ENCODE data around the gene KCNH2.

Gene KCNH2

DNA sequence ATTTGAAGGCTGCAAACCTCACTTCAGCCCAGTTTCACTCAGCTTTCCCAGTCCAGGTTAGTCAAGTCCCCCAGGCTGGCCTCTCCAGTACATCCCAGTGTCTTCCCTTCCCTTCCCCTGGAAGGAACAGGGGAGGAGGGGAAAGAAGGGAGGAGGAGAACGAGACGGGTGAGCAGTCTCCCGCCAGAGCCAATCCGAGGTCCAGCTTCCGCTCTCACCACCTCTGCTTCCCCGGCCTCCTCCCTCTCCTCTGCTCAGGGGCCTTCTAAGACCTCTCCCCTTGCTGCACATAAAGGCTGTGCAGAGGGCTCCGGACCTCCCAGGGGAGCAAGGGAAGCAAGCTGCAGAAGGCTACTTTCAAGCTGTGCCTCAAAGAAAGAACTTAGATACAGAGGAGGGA, 42.1 kb upstream of the KCNH2 start:
- DNase-seq (ENCODE audit: low spot score), result no peak
- ChIA-PET POLR2A (ENCODE audit: low non-redundant PET) (no interaction called here), CTCF (no interaction called here)
- H3K27ac ChIP-seq, result no peak overlapping the region
- TF ChIP-seq, protein P1, sequence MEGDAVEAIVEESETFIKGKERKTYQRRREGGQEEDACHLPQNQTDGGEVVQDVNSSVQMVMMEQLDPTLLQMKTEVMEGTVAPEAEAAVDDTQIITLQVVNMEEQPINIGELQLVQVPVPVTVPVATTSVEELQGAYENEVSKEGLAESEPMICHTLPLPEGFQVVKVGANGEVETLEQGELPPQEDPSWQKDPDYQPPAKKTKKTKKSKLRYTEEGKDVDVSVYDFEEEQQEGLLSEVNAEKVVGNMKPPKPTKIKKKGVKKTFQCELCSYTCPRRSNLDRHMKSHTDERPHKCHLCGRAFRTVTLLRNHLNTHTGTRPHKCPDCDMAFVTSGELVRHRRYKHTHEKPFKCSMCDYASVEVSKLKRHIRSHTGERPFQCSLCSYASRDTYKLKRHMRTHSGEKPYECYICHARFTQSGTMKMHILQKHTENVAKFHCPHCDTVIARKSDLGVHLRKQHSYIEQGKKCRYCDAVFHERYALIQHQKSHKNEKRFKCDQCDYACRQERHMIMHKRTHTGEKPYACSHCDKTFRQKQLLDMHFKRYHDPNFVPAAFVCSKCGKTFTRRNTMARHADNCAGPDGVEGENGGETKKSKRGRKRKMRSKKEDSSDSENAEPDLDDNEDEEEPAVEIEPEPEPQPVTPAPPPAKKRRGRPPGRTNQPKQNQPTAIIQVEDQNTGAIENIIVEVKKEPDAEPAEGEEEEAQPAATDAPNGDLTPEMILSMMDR (conservative IDR thresholded peaks at IDR 0.05; ENCODE audit: low read depth), result no peak

DNA sequence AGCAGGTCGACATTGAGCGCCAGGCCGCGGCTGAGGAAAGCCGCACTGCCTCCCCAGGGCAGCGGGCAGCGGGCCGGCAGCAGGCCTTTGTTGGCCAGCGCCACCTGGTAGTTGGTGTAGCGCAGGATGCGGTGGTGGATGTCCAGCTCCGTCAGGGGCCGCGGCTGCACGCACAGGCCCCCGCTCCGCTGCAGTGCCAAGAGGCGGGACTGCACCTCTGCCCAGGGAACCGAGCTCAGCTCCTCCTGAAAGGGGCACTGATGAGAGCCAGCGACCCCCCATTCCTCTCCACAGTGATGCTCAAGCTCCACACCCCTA, 41.0 kb upstream of the KCNH2 start:
- ChIA-PET POLR2A (ENCODE audit: low non-redundant PET) (no interaction called here), CTCF (interaction anchor here (0.9 to 1.2 kb wide), 3 partner anchors 9 to 137 kb away, joined by 3 to 5 read pairs (median 5); no protein-coding TSS in a partner anchor)
- TF ChIP-seq, protein P1 (conservative IDR thresholded peaks at IDR 0.05; ENCODE audit: low read depth), result no peak
- no peak for DNase-seq (ENCODE audit: low spot score)
- H3K27ac ChIP-seq, result no peak overlapping the region

DNA sequence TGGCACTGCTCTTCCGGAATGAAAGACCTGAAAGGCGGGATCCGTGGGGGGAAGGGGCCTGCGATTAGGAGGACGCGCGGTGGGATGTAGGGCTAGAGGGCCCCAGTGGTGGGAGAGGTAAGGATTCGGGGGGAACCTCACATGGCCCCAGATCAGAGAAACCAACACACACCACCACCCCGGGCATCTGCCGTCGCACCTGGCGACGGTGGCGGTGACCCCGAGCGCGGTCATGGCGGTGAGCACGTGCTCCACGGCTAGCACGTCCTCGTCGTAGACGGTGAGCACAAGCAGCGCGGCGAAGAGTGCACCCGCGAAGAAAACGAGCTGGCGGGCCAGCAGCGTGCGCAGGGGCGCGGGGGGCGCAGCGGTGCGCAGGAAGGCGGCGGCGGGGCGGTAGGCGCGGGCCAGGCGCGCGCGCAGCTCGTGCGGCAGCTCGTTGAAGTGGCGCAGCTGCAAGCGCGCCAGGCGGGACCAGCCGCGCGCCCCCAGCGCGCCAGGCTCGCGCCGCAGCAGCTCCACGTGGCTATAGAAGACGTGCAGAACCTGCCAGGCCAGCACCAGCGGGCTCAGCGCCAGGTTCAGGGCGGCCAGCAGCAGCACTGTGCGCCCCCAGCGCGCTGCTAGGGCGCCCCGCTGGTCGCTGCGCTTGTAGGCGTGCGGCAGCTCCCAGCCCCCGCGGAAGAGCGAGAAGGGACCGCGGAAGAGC, 40.5 kb upstream of the KCNH2 start:
- POLR2A ChIA-PET (ENCODE audit: low non-redundant PET), result no interaction called here
- CTCF ChIA-PET, result interaction anchor here (0.5 to 1.2 kb wide), 11 partner anchors 8 to 1180 kb away, joined by 3 to 6 read pairs (median 3); no protein-coding TSS in a partner anchor
- DNase-seq (ENCODE audit: low spot score), result no peak
- no peak overlapping the region for H3K27ac ChIP-seq
- TF ChIP-seq, protein P1 (conservative IDR thresholded peaks at IDR 0.05; ENCODE audit: low read depth), result peak; percentile 67

DNA sequence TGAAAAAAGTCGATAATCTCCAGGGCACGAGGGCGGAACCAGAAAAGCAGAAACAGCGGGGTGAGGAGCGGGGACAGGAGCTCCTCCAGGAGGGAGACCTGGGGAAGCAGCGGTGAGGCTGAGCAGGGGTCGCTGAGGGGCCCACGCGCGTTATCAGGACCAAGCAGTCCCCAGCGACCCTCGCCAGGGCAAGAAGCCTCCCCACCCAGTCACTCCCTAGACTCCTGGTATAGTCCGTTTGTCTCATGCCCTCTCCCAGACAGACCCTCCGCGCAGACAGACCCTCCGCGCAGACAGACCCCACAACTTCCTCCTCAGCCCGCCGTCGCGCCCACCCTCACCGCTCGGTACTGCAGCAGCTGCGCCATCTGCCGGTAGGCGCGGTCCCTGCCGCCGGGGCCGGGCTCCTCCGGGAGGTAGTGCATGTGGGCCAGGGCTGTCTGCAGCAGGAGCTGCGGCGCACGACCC, 39.9 kb upstream of the KCNH2 start:
- TF ChIP-seq, protein P1 (conservative IDR thresholded peaks at IDR 0.05; ENCODE audit: low read depth), result peak; percentile 99
- DNase-seq (ENCODE audit: low spot score), result peak; percentile 41
- ChIA-PET CTCF (interaction anchor here (0.5 to 1.4 kb wide), 13 partner anchors 8 to 1179 kb away, joined by 3 to 6 read pairs (median 3); no protein-coding TSS in a partner anchor), POLR2A (ENCODE audit: low non-redundant PET) (no interaction called here)
- no peak overlapping the region for H3K27ac ChIP-seq

DNA sequence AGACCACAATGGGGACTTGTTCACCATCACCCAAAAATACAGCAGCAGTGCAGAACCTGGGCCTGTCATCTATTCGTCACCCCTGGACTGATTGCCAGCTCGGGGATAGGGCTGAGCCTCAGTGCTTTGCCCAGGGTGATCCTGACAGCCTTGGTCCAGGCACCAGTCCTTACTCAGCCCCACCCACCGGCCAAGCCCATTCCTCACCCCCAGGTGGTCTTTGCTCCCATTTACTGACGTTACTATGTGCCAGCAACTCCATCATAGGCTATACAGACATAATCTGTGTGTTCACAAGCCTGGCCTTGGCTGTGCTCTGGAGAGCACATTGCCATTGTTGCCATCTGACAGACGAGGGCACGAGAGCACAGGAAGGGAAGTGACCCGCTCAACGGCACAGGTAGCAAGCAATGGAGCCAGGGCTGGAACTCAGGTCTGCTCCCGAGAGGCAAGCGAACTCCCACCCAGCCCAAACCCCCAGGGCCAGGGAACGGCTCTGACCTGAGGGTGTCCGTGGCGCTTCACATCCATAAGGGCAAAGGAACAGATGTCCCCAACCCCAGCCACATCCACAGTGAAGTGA, 39.3 kb upstream of the KCNH2 start:
- ChIA-PET POLR2A (ENCODE audit: low non-redundant PET) (no interaction called here), CTCF (interaction anchor here (0.5 to 1.4 kb wide), 7 partner anchors 8 to 562 kb away, joined by 3 to 6 read pairs (median 3); no protein-coding TSS in a partner anchor)
- TF ChIP-seq, protein P1 (conservative IDR thresholded peaks at IDR 0.05; ENCODE audit: low read depth), result no peak
- DNase-seq (ENCODE audit: low spot score), result no peak
- no peak overlapping the region for H3K27ac ChIP-seq

DNA sequence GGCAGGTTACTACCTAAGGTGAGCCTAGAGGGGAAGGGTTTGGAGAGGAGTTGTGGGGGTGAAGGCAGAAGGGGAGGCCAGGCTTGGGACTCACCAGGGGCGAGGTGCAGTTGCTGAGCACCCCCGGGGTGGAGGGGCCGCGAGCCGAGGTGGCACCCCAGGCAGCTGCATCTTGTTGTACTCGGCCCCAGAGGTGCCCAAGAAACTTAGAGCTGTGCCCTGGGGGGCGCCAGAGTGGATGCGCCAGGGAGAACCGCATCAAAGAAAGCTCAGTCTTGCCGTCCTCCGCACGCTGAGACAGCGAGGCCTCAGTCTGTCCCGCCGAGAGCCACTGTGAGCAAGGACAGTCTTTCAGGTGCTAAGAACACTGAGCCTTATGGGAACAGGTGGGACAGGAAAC, 38.8 kb upstream of the KCNH2 start:
- POLR2A ChIA-PET (ENCODE audit: low non-redundant PET), result no interaction called here
- H3K27ac ChIP-seq, result no peak overlapping the region
- CTCF ChIA-PET, result interaction anchor here (0.5 to 1.4 kb wide), 3 partner anchors 15 to 562 kb away, joined by 3 to 5 read pairs (median 3); no protein-coding TSS in a partner anchor
- TF ChIP-seq, protein P1 (conservative IDR thresholded peaks at IDR 0.05; ENCODE audit: low read depth), result no peak
- no peak for DNase-seq (ENCODE audit: low spot score)
